GM19455 (cell line): Measurements from ENCODE around the gene SCGB3A1.

ENCODE experiments used
- ATAC-seq: cut with Tn5 transposase; IDR thresholded peaks from one replicate; pipeline ENCODE4 v1.9.1; 2021; ENCODE audit not compliant: unreplicated experiment

SCGB3A1 gene

DNA sequence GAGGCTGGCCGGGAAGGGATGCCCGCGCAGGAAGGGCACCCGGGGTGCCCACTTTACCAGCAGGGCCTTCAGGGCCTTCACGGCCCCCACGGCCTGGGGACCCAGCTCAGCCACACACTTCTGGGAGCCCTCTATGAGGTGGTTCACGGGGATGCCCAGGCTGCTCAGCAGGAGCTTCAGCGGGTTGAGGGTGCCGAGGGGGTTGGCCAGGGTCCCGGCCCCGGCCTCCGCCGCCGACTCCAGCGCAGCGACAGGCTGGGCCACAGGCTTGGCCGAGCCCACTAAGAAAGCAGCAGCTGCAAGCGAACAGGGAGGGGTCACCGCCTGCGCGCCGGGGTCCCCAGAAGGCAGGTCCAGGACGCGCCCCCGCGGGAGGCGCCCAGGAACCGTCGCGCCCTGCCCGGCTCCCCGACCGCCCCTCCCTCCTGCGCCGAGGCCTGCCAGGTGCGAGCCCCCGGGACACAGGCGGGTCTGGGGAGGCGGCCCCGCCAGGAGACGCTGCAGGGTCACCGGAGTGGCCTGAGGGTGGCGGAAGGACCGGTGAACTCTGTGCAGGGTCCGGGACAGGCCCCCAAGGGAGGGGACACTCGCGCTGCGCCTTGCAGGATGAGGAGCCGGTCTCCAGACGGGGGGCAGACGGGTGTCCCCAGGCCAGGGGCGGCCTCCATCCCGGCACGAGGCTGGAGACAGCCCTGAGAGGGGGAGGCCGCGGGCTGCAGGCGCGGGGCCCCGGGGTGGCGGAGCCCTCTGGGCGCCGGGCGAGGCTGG is 572 bp downstream of the SCGB3A1 start:
- ATAC-seq, result no peak

GRCh38 chr5:180589771-180590542 is 1.3 kb downstream of the SCGB3A1 start:
- no peak for ATAC-seq

DNA sequence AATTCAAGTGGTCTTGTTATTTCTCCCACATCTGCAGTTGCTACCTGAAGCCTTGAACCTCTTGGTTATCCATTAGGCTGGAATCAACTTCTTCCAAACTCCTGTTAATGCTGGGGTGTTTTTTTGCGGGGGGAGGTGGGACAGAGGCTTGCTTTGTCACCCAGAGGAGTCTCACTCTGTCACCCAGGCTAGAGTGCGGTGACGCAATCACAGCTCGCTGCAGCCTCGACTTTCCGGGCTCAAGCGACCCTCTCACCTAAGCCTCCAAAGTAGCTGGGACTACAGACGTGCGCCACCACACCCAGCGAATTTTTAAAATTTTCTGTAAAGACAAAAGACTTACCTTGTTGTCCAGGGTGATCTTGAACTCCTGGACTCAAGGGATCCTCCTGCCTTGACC is 4.4 kb downstream of the SCGB3A1 start:
- ATAC-seq, result no peak

DNA sequence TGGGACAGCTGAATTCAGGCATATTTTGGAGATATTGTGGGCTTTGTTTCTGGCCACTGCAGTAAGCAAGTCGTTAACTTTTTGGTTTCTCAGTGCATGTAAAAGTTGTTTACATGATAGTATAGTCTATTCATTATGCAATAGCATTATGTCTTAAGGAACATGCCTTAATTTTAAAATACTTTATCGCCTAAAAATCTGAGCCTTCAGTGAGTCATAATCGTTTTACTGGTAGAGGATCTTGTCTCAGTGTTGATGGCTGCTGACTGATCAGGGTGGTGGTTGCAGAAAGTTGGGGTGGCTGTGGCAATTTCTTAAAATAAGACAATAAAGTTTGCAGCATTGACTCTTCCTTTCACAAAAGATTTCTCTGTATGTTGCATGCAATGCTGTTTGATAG is 5.1 kb downstream of the SCGB3A1 start:
- ATAC-seq, result no peak

DNA sequence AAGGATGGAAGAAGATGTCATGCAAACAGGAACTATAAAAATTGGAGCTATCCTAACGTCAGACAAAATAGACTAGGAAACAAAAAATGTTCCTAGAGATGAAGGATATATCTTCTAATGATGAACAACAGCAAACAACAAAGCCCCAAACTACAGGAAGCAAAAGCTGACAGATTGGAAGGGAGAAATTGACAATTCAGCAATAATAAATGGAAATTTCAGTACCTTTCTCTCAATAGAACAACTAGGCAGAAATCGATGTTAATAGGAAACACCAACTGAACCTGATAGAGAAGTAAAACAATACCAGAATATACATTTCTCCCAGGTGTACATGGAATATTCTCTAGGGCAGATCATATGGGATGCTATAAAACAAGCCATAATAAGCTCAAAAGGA is 7.6 kb downstream of the SCGB3A1 start:
- ATAC-seq, result no peak

GRCh38 chr5:180580681-180581080 is 10.6 kb downstream of the SCGB3A1 start:
- no peak for ATAC-seq

- ATAC-seq, result no peak
Observed at GRCh38 chr5:180575571-180575970, 15.7 kb downstream of the SCGB3A1 start.

- no peak for ATAC-seq
Observed at GRCh38 chr5:180568914-180569313, 22.4 kb downstream of the SCGB3A1 start.

DNA sequence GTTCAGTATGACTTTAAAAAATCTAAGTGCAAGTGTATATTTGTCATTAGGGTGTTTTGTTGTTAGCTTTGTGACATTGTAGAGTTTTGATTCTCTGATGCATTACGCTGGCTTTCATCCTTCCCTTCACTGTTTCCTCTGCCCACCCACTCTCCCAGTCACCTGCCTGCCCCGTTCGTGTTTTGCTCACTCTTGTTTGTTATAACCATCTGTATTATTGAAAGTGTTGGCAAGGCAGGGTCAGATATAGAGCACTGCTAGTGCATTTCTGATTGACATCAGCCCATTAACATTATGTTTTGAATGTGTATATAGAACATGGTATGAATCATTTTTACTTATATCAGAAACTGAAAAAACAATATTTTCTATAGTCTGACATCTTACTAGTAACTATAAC is 27.3 kb downstream of the SCGB3A1 start:
- ATAC-seq, result no peak

DNA sequence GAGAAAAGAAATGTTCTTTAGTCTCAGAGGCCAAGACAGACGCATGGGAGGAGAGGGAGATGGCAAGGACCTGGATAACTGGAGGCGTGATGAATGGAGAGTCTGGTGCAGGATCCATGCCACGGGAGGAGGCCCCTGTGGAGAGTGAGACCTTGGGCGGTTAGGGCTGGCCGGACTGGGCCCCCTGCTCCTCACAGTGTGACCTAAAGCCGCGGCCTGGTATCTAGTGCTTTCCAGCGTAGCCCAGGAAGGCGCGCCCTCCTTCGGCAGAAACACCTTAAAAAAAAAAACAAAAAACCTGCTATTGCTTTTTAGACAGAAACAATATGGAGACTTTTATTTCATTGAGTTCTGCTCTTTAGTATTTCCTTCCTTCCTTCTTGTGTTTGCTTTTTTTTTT is 33.1 kb downstream of the SCGB3A1 start:
- no peak for ATAC-seq

DNA sequence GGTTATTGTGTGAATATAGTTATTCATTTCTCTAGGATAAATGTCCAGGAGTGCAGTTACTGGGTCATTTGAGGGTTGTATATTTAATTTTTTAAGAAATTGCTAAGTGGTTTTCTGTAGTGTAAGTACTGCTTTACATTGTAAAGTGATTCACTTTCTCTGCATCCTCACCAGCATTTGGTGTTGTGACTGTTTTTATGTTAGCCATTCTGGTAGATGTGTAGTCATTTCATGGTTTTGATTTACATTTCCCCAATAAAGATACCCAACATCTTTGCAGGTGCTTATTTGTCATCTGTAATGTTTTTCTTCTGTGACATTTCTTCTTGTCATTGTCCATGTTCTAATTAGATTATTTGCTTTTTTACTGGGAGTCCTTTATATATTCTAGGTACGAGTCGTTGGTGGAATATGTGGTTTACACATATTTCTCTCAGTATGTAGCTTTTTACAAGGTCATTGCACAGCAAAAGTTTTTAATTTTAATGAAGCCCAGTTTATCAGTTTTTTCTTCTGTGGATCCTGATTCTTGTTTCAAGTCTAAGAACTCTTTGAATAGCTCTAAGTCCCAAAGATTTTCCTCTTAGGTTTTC is 34.0 kb downstream of the SCGB3A1 start:
- ATAC-seq, result no peak

GRCh38 chr5:180555168-180555921 is 36.0 kb downstream of the SCGB3A1 start:
- ATAC-seq, result no peak

GRCh38 chr5:180553530-180553929 is 37.8 kb downstream of the SCGB3A1 start:
- ATAC-seq, result no peak

DNA sequence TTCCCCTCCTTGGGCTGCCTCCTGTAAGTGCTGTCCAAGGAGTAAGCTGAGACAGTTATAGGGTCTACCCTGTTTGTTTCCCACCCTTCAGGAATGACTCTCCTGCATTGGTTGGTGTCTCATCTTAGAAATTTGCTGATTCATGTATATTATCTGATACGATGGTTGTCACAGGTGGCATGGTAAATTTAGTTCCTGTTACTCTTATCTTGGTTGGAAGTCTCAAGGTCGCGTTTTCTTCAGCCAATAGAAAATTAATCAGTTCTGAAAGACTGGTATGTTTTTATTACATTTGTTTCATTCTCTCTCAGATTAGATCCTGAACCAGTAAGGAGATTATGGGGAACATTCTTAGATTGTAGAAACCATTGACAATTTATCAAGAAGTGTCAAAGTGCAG is 42.7 kb downstream of the SCGB3A1 start:
- ATAC-seq, result no peak

DNA sequence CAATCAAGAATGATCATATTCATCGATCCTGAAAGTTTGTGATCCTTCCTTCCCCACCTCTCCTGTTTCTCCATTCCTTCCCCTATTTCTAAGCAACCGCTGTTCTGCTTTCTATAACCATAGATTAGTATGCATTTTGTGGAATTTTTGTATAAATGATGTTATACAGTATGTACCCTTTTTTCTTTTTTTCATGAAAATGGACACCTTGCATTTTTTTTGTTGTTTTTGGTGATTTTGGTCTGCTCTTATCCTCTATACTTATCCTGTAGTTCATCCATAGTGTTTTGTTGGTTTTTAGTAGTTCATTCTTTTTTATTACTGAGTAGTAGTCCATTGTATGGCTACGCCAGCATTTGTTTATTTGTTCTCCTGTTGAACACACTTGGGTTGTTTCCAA is 46.1 kb downstream of the SCGB3A1 start:
- no peak for ATAC-seq

DNA sequence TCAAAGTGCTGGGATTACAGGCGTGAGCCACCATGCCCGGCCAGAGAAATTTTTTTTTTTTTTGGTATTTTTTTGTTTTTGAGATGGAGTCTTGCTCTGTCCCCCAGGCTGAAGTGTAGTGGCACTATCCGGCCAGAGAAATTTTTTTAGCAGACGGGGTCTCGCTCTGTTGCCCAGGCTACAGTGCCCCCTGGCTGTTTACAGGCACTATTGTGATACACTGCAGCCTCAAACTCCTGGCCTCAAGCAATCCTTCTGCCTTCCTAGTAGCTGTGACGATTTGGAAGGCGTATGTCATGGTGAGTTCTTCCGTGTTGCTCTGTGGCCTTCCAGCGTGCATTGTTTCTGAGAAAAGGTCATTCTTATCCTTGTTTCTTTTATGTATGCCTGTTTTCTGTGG is 49.6 kb downstream of the SCGB3A1 start:
- ATAC-seq, result no peak
